SU-DHL-6 (cell line): ENCODE results near the gene FBXL2.

Experiments used
- H2AFZ ChIP-seq: fragments of 200-600 bp; sonication (generic); 2 replicates; pipeline ENCODE4 v1.6.1; 2014; ENCODE audit warnings: low read depth, mild to moderate bottlenecking, moderate library complexity, mixed read lengths, antibody characterized with exemption, low read length; ENCODE audit not compliant: severe bottlenecking
- H3F3A ChIP-seq: fragments of 200-600 bp; shearing (Covaris generic); 2 replicates; pipeline ENCODE4 v1.6.0; 2016; ENCODE audit warnings: antibody characterized with exemption, mild to moderate bottlenecking; ENCODE audit not compliant: insufficient read depth
- H3K27ac ChIP-seq: fragments of 200-600 bp; sonication (generic); 2 replicates; pipeline ENCODE4 v1.5.1; 2016; ENCODE audit warnings: low read depth, mild to moderate bottlenecking, low read length, moderate library complexity, mixed read lengths
- H3K27me3 ChIP-seq: fragments of 200-600 bp; sonication (generic), shearing (Covaris generic); 2 replicates; pipeline ENCODE4 v1.6.0; 2014; ENCODE audit warnings: mild to moderate bottlenecking, low read length
- H3K36me3 ChIP-seq: fragments of 200-600 bp; sonication (generic); 2 replicates; pipeline ENCODE4 v1.6.1; 2014; ENCODE audit warnings: mild to moderate bottlenecking, low read length, mixed read lengths
- H3K4me2 ChIP-seq: fragments of 300-600, 200-600 bp; shearing (Covaris generic), sonication (generic); 2 replicates; pipeline ENCODE4 v1.6.0; 2014; ENCODE audit warnings: low read length, low read depth, mild to moderate bottlenecking; ENCODE audit not compliant: poor library complexity, severe bottlenecking
- H3K4me3 ChIP-seq: fragments of 200-600 bp; sonication (generic); 2 replicates; pipeline ENCODE4 v1.5.1; 2014; ENCODE audit warnings: antibody characterized with exemption, low read length, mild to moderate bottlenecking, mixed read lengths; ENCODE audit not compliant: insufficient read depth, poor library complexity, severe bottlenecking
- H3K79me2 ChIP-seq: fragments of 200-600 bp; sonication (generic); 2 replicates; pipeline ENCODE4 v1.6.1; 2014; ENCODE audit warnings: mild to moderate bottlenecking, low read length, moderate library complexity; ENCODE audit not compliant: insufficient read depth
- H3K9ac ChIP-seq: fragments of 200-600 bp; sonication (generic); 2 replicates; pipeline ENCODE4 v1.7.0; 2014; ENCODE audit warnings: mild to moderate bottlenecking, low read length
- H3K9me2 ChIP-seq: fragments of 200-600 bp; sonication (generic); replicated peaks from 2 replicates; pipeline ENCODE4 v1.6.1; 2014; ENCODE audit warnings: low read length; ENCODE audit not compliant: insufficient read depth
- H3K9me3 ChIP-seq: fragments of 200-600 bp; sonication (generic); 2 replicates; pipeline ENCODE4 v1.6.1; 2014; ENCODE audit warnings: low read length, mixed read lengths; ENCODE audit not compliant: insufficient read depth
- H4K20me1 ChIP-seq: fragments of 200-600 bp; sonication (generic); 2 replicates; pipeline ENCODE4 v1.6.1; 2014; ENCODE audit warnings: low read depth, mild to moderate bottlenecking, antibody characterized with exemption, low read length, moderate library complexity, mixed read lengths
- CTCF ChIP-seq: fragments of 200-600 bp; sonication (generic); IDR thresholded peaks from one replicate; pipeline ENCODE4 v1.5.1; 2017; ENCODE audit warnings: antibody characterized with exemption, mild to moderate bottlenecking, low read length, moderate library complexity; ENCODE audit not compliant: insufficient read depth, poor library complexity, severe bottlenecking
- EZH2phosphoT487 ChIP-seq: fragments of 200-600 bp; sonication (generic), shearing (Covaris generic); conservative IDR thresholded peaks from 2 replicates; pipeline ENCODE4 v1.6.1; 2018; ENCODE audit warnings: mild to moderate bottlenecking, antibody characterized with exemption, low read length, moderate library complexity, mixed read lengths

Gene FBXL2

GRCh38 chr3:33231756-33232465 lies 45.3 kb upstream of the FBXL2 start:
- TF ChIP-seq CTCF (no peak), EZH2phosphoT487 (no peak)
- Histone ChIP-seq H2AFZ (no peak overlapping the region), H3K36me3 (no peaks in the 10 kb centered on the region), H3K9me2 (no peaks in the 10 kb centered on the region), H3K9me3 (no peaks in the 10 kb centered on the region), H3F3A (no peaks in the 10 kb centered on the region), H3K27me3 (no peaks in the 10 kb centered on the region), H3K27ac (no peak overlapping the region), H3K4me2 (no peak overlapping the region), H4K20me1 (no peaks in the 10 kb centered on the region), H3K4me3 (no peak overlapping the region), H3K9ac (no peak overlapping the region), H3K79me2 (no peaks in the 10 kb centered on the region)

GRCh38 chr3:33233884-33234283 lies 43.4 kb upstream of the FBXL2 start:
- Histone ChIP-seq H3K4me2 (no peak overlapping the region), H3K36me3 (no peaks in the 10 kb centered on the region), H3K9me3 (no peaks in the 10 kb centered on the region), H3F3A (no peaks in the 10 kb centered on the region), H2AFZ (no peak overlapping the region), H3K9ac (no peak overlapping the region), H3K27me3 (no peaks in the 10 kb centered on the region), H3K4me3 (no peak overlapping the region), H3K9me2 (no peaks in the 10 kb centered on the region), H3K27ac (no peak overlapping the region), H3K79me2 (no peaks in the 10 kb centered on the region), H4K20me1 (no peaks in the 10 kb centered on the region)
- TF ChIP-seq EZH2phosphoT487 (no peak), CTCF (no peak)

- H2AFZ ChIP-seq = no peak overlapping the region
- H3F3A ChIP-seq = no peaks in the 10 kb centered on the region
- no peaks in the 10 kb centered on the region for H3K9me3 ChIP-seq
- H4K20me1 ChIP-seq = no peaks in the 10 kb centered on the region
- H3K79me2 ChIP-seq = no peaks in the 10 kb centered on the region
- no peaks in the 10 kb centered on the region for H3K27me3 ChIP-seq
- H3K4me3 ChIP-seq = no peak overlapping the region
- H3K36me3 ChIP-seq = no peaks in the 10 kb centered on the region
- H3K9me2 ChIP-seq = no peaks in the 10 kb centered on the region
- no peak overlapping the region for H3K9ac ChIP-seq
- H3K4me2 ChIP-seq = no peak overlapping the region
- TF ChIP-seq CTCF (no peak), EZH2phosphoT487 (no peak)
- H3K27ac ChIP-seq = no peak overlapping the region
These were observed 41.2 kb upstream of the FBXL2 start for GRCh38 chr3:33236005-33236404.
